Measurements from ENCODE around the gene SAMD8.

SAMD8 gene

GRCh38 chr10:75223507-75223906 is 112.1 kb downstream of the SAMD8 start:
- no peak for DNase-seq (ENCODE audit: low spot score)

- no peak for DNase-seq (ENCODE audit: low spot score)
Measured at GRCh38 chr10:75226095-75226494, 114.6 kb downstream of the SAMD8 start.

- DNase-seq (ENCODE audit: low spot score), result no peak
Measured at GRCh38 chr10:75226656-75227055, 115.2 kb downstream of the SAMD8 start.

- no peak for DNase-seq (ENCODE audit: low spot score)
Measured at GRCh38 chr10:75228278-75228677, 116.8 kb downstream of the SAMD8 start.

- no peak for DNase-seq (ENCODE audit: low spot score)
Measured at GRCh38 chr10:75228834-75229233, 117.4 kb downstream of the SAMD8 start.

- DNase-seq (ENCODE audit: low spot score), result no peak
Measured at GRCh38 chr10:75229971-75230370, 118.5 kb downstream of the SAMD8 start.

- peak; percentile 66 for DNase-seq (ENCODE audit: low spot score)
Measured at GRCh38 chr10:75230600-75231038, 119.2 kb downstream of the SAMD8 start.

All from D341Med (cell line).